SW 1271 (cell line): Measurements from ENCODE around the gene CYB5R2.
"Not testable (repeated sequence)": the region's sequence is repeated elsewhere in the genome, so short reads cannot be mapped to it uniquely, and the experiment has no call there.

ENCODE experiments used
- DNase-seq, 2 experiments: peaks; one replicate each; lab custom pipeline; 2025; lab: John Stamatoyannopoulos, UW

The CYB5R2 gene

GRCh38 chr11:7668911-7669310, 4.4 kb downstream of the CYB5R2 start:
- DNase-seq = no peak

- no peak for DNase-seq
Observed at GRCh38 chr11:7668464-7668863, 4.8 kb downstream of the CYB5R2 start.

GRCh38 chr11:7667460-7667859, 5.8 kb downstream of the CYB5R2 start:
- no peak for DNase-seq

DNA sequence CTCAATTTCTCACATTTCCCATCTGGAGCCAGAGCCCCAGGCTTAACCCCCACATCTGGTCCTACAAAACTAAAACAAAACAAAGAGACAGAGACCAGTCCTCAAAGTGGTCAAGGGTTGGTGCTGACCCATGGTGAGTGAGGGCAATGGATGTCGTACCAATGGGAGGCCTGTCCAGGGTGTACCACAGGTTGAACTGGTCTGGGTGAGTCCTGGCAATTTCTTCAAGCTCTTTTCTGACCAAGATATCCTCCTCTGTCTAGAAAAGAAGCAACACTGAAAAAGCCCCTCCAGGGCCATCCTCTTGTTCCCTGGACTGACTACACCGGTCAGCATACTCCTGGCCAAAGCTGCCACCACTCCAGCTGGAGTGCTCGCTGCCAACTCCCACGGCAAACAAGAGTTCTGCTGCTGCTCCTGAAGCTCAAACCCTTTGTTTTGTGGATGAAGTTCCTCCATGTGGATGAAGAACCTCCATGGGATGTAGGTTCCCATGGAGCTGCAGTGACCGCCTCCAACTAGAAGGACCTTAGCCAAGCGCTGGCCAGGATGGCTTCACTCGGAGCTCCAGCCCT, 6.9 kb downstream of the CYB5R2 start:
- DNase-seq = no peak

DNA sequence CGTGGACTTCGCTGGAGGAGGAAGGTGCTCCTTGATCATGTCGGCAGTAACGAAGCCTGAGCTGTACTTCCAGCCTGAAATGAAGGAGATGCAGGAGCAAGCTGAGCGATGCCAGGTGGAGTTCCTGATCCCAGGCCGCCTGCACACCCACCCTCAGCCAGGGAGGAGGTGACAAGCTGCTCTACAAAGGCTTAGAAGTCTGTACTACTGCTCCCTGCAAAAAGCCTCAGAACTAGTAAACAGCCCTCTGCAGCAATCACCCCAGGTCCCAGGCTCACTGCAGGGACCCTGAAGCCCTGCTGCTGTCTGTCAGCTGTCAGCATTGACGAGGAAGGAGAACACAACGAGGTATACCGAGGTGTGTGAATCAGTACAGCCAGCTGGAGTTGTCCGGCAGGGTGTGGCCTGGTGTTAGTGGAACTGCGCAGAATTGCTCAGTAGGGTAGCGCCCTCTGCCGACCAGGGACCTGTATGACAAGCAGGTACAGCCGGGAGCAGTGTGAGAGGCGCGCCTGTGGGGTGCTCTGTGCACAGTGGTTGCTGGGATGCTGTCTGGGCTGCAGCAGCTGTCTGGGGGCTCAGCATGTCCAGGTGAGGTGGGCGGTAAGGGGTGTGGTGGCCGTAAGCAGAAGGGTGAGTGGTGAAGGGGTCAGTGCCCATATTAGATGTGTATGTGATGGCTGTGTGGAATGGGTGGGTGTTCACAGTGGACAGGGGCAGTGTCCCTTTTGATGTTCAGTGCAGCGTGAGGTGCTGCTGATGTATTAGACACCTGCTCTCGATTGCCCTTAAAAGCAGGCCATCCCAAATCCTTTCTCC, 7.6 kb downstream of the CYB5R2 start:
- DNase-seq = peak in 1 of 2 experiments; percentile 57

GRCh38 chr11:7664867-7665266, 8.4 kb downstream of the CYB5R2 start:
- DNase-seq = no peak

DNA sequence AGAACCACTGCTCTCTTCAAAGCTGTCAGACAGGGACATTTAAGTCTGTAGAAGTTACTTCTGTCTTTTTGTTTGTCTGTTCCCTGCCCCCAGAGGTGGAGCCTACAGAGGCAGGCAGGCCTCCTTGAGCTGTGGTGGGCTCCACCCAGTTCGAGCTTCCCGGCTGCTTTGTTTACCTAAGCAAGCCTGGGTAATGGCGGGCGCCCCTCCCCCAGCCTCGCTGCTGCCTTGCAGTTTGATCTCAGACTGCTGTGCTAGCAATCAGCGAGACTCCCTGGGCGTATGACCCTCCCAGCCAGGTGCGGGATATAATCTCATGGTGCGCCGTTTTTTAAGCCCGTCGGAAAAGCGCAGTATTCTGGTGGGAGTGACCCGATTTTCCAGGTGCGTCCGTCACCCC, 9.8 kb downstream of the CYB5R2 start:
- not testable (repeated sequence) for DNase-seq

- peak in 1 of 2 experiments; percentile 8 for DNase-seq
Observed at GRCh38 chr11:7657306-7658025, 15.8 kb downstream of the CYB5R2 start.

- DNase-seq = no peak
Observed at GRCh38 chr11:7656704-7657103, 16.6 kb downstream of the CYB5R2 start.

DNA sequence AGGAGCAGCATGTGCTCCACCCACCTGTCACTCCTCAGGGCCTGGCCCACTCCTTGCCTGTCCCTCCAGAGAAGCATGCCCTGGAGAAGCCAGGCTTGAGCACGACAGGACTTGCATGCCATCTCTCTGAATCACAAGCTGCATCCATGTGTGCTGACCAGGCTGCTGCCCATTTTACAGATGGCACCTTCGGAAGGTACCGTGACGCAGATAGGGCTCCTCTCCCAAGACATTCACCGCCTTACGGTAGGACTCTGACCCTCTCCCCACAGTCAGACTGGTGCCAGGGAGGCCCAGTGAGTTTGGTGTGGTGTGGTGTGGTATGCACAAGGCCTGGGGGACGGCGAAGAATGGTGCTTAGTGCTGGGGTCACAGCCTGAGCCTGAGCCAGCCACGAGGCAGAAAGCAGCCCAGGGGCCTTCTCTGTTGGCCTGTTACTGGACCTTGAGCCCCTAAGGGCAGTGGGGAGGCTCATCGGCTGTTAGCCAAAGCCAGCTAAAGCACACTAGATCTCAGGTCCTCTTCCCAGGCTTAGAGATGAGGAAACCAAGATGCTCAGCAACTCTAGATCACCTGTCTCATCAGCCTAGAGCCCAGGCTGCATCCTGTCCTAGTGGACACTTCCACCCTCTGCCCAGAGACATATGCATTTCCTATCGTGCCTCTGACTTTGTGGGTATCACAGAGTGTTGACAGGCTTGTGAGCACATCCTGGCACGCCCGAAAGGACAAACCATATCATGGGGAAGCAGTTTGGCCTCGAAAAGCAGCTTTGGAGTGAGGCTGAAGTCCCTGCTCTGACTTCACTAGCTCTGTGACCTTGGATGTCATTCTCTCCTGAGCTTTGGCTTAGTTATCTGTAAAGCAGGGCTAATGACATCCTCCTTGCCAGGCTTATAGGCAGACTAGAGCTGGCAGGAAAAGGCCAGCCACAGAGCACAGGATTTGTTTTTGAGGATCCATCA, 17.8 kb downstream of the CYB5R2 start:
- DNase-seq = no peak

- DNase-seq = no peak
Observed at GRCh38 chr11:7654195-7654705, 19.1 kb downstream of the CYB5R2 start.

DNA sequence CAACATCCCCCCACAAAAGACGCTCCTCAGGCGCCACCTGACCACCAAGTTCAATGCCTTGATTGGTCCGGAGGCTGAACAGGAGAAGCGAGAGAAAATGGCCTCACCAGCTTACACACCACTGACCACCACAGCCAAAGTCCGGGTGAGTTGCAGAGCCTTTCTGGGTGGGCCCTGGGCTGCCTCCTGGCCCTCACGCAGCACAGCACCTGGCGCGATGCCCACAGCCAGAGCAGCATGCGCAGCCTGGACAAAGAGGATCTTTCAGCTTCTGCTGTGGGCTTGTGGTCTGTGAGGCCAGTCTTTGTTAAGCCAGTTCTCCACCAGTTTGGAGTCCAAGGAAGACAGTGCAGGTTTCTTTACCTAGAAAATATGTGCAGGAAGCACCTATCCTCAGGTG, 21.6 kb downstream of the CYB5R2 start:
- DNase-seq = no peak

- DNase-seq = no peak
Observed at GRCh38 chr11:7651140-7651551, 22.2 kb downstream of the CYB5R2 start.

DNA sequence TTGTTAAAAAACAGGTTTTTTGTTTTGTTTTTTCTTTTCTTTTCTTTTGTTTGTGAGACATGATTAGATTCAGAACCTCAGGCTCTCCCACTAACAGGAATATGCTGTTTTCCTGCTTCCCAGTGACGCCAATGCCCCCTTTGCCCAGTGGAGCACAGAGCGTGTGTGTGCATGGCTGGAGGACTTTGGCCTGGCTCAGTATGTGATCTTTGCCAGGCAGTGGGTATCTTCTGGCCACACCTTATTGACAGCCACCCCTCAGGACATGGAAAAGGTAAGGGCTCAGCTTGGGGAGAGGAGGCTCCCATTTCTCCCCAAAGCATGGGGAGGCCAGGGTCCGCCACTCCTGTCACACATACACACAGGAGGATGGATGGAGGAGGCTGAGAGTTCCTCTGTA, 25.0 kb downstream of the CYB5R2 start:
- DNase-seq = no peak

- DNase-seq = no peak
Observed at GRCh38 chr11:7646866-7647265, 26.4 kb downstream of the CYB5R2 start.

DNA sequence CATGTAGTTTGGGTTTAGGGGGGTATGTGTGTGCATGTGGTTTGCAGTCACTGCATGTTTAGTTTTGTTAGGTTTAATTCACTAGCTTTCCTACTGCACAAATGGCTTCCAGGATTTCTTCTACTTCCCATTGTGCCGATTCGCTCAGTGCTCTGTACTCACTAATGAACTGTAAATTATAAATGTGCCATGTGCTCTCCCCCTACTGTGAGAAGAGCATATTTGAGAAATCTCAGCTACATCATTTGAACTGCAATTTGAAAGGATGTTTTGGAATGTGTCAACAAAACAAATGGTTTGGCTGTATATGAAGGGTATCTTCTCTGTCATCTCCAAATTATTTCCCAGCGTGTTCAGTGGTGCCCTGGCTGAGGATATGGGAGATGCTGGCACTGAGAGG, 28.1 kb downstream of the CYB5R2 start:
- DNase-seq = no peak

DNA sequence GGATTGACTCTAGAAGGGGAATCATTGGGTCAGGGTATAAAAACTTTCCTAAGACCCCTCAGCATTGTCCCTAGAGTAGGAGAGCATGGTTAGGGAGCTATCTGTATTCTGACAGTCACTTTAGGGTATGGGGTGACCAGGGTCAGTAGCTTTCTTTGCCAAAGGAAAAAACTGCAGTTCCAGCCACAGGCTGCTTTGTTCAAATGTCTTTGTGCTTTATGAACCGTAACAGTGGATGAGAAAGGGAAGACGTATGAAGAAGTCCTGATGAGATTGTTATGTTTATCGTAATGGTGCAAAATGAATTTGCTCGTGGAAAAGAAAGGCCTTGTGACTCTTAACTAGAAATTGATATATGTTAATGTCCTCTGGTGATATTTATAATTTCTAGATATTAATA, 30.0 kb downstream of the CYB5R2 start:
- no peak for DNase-seq

GRCh38 chr11:7642747-7643146, 30.6 kb downstream of the CYB5R2 start:
- DNase-seq = no peak

DNA sequence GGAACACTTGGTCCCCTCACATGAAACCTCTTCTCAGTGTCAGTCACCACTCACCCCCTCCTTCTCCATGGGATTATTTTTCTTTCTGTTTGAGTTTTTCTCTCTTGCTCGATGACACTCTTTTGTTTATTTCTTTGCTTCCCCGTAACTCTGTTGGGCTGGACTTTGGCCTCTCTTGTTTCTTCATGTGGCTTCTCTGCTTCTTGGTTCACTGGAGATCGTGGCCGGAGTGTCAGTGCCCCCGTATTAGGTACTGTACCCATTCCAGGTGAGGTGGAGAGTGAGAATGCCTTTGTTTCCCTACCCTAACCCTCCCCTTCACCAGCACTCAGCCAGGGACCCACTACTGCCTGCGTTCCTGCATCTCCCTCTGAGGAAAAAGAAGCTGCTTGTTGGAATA, 32.5 kb downstream of the CYB5R2 start:
- no peak for DNase-seq

DNA sequence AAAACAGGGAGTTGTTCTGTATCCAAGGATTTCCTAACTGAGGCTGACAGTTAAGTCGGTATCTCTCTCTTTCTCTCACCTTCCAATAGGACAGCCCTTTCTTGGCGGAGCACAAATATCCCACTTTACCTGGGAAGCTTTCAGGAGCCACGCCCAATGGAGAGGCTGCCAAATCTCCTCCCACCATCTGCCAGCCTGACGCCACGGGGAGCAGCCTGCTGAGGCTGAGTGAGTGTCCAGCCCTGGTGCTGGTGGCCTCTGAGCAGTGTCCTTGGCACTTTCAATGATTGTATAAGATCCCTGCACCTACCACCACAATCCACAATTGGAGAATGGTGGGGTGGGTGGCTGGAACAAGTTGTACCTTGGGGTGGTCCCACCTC, 33.7 kb downstream of the CYB5R2 start:
- DNase-seq = no peak

- no peak for DNase-seq
Observed at GRCh38 chr11:7638710-7639642, 34.3 kb downstream of the CYB5R2 start.
